Astrocyte of the spinal cord (primary cell): ENCODE measurements around the gene NARS2.

Experiments
- DNase-seq: peaks from one replicate; pipeline ENCODE4 v3.0.0; 2011; ENCODE audit warnings: low read depth, low spot score
- H3K4me3 ChIP-seq: 2 replicates; pipeline ENCODE4 v1.5.1; 2011; ENCODE audit warnings: low read depth, mild to moderate bottlenecking, low read length, moderate library complexity
- in situ Hi-C: cut with HindIII; loops from 2 replicates; pipeline ENCODE4 v1.10.0; 2017; ENCODE audit warnings: low sequenced_read_pairs
- TF ChIP-seq, protein P1 (sequence below): IDR thresholded peaks from 2 replicates; pipeline ENCODE4 v1.5.1; 2012; ENCODE audit warnings: low read depth, mild to moderate bottlenecking, low read length, inconsistent platforms

NARS2 gene

DNA sequence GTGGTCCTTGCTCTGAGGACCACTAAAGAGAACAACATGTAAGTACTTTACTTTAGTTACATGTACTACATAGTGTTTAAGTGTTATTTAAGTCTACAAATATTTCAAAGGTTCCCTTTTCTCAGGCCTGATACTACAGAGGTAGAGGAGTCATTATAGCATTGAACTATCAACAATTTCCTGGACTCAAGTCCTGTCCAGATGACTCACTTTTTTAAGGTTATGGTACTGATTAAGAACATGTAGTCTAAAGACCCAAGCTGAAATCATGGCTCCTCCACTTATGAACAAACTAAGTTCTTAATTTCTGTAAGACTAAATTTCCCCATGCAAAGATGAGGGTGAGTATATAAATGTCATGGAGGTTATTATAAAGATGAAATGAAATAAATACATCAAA is 74.7 kb downstream of the NARS2 start:
- H3K4me3 ChIP-seq = no peak overlapping the region
- in situ Hi-C loops = no loop called here
- TF ChIP-seq, protein P1, sequence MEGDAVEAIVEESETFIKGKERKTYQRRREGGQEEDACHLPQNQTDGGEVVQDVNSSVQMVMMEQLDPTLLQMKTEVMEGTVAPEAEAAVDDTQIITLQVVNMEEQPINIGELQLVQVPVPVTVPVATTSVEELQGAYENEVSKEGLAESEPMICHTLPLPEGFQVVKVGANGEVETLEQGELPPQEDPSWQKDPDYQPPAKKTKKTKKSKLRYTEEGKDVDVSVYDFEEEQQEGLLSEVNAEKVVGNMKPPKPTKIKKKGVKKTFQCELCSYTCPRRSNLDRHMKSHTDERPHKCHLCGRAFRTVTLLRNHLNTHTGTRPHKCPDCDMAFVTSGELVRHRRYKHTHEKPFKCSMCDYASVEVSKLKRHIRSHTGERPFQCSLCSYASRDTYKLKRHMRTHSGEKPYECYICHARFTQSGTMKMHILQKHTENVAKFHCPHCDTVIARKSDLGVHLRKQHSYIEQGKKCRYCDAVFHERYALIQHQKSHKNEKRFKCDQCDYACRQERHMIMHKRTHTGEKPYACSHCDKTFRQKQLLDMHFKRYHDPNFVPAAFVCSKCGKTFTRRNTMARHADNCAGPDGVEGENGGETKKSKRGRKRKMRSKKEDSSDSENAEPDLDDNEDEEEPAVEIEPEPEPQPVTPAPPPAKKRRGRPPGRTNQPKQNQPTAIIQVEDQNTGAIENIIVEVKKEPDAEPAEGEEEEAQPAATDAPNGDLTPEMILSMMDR = no peak
- DNase-seq = peak; percentile 31

DNA sequence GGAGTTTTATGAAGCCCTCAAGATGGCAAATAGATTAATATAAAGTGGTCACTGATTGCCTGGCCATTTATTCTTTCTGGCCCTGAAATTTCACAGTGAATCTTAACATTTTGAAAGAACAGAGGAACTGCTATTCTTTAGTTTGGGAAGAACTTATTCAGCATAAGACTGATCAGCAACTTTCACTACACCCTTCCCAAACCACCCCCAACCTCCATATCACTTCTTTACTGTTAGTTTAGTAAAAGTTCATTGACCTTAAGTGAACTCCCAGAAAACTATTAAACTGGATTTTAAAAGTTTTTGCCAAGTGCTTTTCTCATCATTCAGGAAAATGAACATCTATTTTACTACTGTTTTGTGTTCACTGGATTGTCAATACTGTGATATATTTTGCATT is 77.4 kb downstream of the NARS2 start:
- H3K4me3 ChIP-seq = no peak overlapping the region
- DNase-seq = no peak
- TF ChIP-seq, protein P1 = no peak
- in situ Hi-C loops = no loop called here

DNA sequence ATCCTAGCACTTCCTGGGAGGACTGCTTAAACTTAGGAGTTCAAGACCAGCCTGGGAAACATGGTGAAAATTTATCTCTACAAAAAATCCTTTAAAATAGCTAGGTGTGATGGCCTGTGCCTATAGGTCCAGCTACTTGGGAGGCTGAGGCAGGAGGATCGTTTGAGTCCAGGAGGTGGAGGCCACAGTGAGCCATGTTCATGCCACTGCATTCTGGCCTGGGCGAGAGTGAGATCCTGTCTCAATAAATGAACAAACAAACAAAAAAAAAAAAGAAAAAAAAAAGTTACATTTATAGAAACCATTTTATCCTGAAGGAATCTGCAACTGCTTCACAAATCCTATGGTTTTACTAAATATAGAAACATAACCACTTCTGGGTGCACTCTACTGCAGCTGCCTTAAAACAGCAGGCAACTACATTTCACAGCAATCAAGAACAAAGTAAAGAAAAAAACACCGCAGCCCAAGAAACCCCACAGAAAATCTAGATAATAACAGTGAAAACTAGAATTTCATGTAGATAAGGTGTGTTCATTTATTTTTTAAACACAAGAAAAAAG is 81.2 kb downstream of the NARS2 start:
- no peak for DNase-seq
- in situ Hi-C loops = no loop called here
- no peak overlapping the region for H3K4me3 ChIP-seq
- TF ChIP-seq, protein P1 = no peak

DNA sequence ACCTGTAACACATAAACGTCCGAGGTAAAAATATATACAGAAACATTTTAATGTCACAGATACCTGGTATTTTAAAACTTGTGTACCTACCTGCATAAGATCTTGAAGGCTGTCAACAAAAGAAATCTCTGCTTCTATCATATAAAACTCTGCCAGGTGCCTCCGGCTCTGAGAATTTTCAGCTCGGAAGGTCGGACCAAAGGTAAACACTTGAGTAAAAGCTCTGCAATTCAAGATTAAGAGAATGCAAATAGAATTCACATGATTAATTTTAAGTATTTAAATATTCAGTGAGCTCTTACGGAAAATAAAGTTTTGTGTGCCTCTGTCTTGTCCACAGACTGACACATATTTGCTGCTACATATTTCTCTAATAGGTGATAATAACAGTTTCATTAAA is 81.7 kb downstream of the NARS2 start:
- no peak for DNase-seq
- TF ChIP-seq, protein P1 = no peak
- no peak overlapping the region for H3K4me3 ChIP-seq
- in situ Hi-C loops = no loop called here

DNA sequence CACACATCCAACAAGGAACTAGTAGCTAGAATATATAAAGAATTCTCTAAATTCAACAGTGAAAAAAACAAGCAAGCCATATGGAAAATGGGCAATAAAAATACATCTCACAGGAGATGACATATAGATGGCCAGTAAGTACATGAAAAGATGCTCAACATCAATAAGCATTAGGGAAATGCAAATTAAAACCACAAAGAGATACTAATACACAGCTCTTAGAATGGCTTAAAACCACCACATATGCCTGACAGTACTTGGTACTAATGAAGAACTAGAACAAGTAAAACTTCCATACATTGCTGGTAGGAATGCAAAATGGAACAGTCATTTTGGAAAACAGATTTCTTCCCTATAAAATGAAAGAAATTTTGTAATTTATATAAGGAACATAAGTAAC is 85.5 kb downstream of the NARS2 start:
- no peak overlapping the region for H3K4me3 ChIP-seq
- no peak for DNase-seq
- TF ChIP-seq, protein P1 = no peak
- in situ Hi-C loops = no loop called here

DNA sequence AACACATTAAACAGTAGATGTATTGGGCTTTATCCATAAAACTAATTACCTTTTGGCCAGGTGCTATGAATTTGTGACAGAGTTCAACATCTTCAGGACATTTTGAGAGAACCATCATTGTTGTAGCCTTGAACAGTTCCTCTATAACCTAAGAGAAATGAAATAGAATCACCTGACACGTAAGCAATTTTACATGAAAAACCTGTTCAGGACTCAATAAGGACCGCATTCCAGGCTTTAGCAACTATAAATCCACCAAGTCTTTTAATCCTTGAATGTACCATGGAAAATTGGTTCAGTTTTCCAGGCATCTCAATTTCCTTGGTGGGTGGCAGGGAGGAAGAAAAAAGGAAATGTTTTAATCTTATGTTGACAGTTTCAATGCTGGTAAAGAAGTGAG is 96.1 kb downstream of the NARS2 start:
- TF ChIP-seq, protein P1 = no peak
- in situ Hi-C loops = no loop called here
- H3K4me3 ChIP-seq = no peak overlapping the region
- no peak for DNase-seq

DNA sequence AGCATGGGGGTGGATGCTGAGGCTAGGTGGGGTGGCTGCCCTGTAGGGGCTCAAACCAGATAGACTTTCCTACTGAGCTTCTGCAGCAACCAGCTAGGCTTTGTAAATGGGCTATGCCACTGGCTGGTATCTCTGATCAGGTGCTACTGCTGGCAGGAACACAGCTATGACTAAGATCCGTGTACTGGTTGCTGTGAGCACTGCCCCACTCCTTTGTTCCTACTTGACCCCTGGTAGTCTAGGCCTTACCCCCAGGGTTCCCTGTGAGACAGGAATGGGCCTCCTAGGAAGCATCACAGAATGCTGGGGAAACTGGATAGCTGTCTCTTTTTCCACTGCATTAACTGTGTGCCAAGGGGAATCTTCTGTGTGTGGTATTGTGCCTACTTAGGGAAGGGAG is 98.6 kb downstream of the NARS2 start:
- TF ChIP-seq, protein P1 = no peak
- peak; percentile 11 for DNase-seq
- H3K4me3 ChIP-seq = no peak overlapping the region
- in situ Hi-C loops = no loop called here
